GM13976 (cell line): Measurements from ENCODE around the gene CLEC17A.
"Not testable (repeated sequence)": the region's sequence is repeated elsewhere in the genome, so short reads cannot be mapped to it uniquely, and the experiment has no call there.

ENCODE experiments used
- DNase-seq: peaks from one replicate; pipeline ENCODE4 v3.0.0; 2012; ENCODE audit warnings: low spot score
- CTCF ChIP-seq: IDR thresholded peaks from 2 replicates; pipeline ENCODE4 v1.5.1; 2012; ENCODE audit warnings: borderline replicate concordance, mild to moderate bottlenecking; ENCODE audit not compliant: insufficient read depth; ENCODE audit errors: extremely low read depth, missing control alignments, control extremely low read depth
- in situ Hi-C: fragments of 300-500 bp; cut with MboI; formaldehyde crosslinking; loops from one replicate; pipeline ENCODE4 v1.12.0; 2022; ENCODE audit warnings: low sequenced_read_pairs, mixed read lengths, inconsistent platforms; ENCODE audit not compliant: unreplicated experiment

The CLEC17A gene

DNA sequence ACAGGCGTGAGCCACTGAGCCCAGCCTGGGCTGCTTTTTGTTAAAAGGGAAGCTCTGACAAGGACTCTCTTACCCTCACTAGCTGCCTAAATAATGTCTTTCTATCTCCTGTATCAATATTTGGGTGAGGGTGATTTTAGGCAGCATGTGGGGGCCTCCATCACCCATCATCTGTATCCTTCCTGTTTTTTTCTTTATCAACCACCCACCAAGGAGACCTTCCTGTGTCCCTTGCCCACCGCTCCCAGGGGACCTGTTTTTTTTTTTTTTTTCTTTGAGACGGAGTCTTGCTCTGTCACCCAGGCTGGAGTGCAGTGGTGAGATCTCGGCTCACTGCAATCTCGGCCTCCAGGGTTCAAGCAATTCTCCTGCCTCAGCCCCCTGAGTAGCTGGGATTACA lies 5.6 kb upstream of the CLEC17A start:
- in situ Hi-C loops: loop anchor here (10.0 kb wide), 1 partner anchor 198 kb away; the partner anchor contains the start of gene ADGRE2
- no peak for DNase-seq
- no peak for TF ChIP-seq CTCF

- no peak for TF ChIP-seq CTCF
- no peak for DNase-seq
- in situ Hi-C loops: loop anchor here (10.0 kb wide), 1 partner anchor 197 kb away; the partner anchor contains the start of gene ADGRE2
Observed at GRCh38 chr19:14577885-14578427, 4.9 kb upstream of the CLEC17A start.

DNA sequence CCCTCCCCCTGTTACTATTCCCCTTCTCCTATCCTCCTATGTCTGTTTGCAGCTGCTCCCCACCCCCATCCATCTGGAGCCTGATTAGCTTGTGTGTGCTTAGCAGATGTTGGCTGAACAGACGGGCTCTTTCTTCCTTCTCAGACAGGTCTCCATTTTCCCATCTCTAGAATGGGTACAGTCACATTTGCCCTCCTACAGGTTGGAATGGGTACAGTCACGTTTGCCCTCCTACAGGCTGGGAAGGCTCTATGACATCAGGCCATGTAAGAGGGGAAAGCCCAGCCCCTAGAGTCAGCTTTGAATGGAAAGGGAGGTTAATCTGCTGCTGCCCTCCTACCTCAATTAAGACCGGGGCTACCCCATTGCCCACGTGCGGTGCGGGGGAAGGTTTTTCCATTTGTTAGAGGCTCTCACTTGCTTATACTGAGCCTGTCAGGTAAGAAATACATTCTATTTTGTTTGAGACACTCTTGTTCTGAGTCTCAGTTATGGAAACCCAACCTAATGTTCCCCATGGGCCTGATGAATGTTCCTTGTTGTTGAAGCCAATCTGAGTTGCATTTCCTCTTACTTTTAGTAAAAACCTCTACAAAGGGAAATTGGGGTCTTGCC lies 2.2 kb upstream of the CLEC17A start:
- peak; percentile 55 for DNase-seq
- in situ Hi-C loops: no loop called here
- TF ChIP-seq CTCF: no peak

DNA sequence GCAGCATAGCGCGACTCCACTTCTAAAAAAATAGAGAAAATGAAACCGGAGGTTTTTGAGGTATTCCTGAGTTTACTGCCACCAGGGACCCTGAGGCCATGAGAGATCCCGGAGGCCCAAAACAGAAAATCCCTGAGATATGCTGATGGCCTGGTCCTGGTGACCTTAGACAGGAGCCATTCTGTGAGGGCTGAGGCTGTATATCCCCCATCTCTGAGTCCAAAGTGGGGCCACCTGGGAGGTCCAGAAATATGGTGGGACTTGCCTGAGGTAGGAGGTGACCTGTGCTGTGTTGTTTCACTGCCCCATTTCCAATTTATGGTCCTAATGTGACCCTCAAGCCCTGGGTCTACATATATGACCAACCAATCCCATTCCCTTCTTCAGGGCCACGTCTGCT lies 1.5 kb downstream of the CLEC17A start:
- in situ Hi-C loops, DNase-seq: not testable (repeated sequence)

- in situ Hi-C loops, DNase-seq: not testable (repeated sequence)
Observed at GRCh38 chr19:14585187-14585586, 2.3 kb downstream of the CLEC17A start.

GRCh38 chr19:14589433-14589832 lies 6.5 kb downstream of the CLEC17A start:
- DNase-seq, in situ Hi-C loops: not testable (repeated sequence)

DNA sequence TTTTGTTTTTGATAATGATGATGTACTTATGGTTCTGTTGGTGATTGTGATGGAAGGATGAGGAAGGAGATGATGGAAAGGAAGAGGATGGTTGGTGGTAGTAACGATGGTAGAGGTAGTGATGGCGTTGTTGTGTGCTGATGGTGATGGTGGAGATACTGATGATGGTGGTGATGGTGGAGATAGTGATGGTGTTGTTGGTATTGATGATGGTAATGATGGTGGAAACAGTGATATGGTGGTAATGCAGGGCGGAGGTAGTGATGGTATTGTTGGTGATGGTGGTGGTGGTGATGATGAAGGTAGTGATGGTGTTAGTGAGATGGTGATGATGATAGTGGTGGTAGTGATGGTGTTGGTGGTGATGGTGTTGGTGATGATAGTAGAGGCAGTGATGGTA lies 12.7 kb downstream of the CLEC17A start:
- in situ Hi-C loops: no loop called here
- no peak for TF ChIP-seq CTCF
- DNase-seq: no peak

DNA sequence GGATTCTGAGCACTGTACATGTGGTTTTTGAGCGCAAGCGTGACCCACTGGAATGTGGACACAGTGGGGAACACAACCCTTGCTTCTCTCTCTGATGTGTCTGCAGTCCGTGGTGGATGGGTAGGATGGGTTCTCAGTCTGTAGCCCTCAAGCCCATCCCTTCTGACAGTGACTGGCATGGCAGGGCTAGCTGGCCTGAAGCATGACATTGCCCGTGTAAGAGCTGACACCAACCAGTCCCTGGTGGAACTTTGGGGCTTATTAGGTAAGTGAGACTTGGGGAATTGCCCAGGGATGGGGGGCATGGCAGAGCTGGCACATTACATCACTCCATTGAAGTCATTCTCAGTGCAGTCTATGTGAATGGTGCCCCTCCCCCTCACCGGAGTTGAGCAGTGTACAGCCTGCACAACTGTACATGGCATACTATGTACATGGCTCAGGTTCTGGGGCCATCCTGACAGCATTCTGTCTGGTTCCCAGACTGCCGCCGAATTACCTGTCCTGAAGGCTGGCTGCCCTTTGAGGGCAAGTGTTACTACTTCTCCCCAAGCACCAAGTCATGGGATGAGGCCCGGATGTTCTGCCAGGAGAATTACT lies 16.8 kb downstream of the CLEC17A start:
- in situ Hi-C loops: no loop called here
- DNase-seq: no peak
- no peak for TF ChIP-seq CTCF
